Measurements from ENCODE around the gene CPT1B.

DNA sequence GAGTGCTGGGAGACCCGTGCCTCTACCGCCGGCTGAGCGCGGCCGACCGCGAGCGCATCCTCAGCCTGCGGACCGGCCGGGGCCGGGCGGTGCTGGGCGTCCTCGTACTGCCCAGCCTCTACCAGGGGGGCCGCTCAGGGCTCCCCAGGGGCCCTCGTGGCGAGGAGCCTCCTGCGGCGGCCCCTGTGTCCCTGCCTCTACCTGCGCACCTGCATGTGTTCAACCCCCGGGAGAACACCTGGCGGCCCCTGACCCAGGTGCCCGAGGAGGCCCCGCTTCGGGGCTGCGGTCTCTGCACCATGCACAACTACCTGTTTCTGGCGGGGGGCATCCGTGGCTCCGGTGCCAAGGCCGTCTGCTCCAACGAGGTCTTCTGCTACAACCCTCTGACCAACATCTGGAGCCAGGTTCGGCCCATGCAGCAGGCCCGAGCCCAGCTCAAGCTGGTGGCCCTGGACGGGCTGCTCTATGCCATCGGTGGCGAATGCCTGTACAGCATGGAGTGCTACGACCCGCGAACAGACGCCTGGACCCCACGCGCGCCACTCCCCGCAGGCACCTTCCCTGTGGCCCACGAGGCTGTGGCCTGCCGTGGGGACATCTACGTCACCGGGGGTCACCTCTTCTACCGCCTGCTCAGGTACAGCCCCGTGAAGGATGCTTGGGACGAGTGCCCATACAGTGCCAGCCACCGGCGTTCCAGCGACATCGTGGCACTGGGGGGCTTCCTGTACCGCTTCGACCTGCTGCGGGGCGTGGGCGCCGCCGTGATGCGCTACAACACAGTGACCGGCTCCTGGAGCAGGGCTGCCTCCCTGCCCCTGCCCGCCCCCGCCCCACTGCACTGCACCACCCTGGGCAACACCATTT lies 29.1 kb downstream of the CPT1B start:
- TF ChIP-seq, protein P1, sequence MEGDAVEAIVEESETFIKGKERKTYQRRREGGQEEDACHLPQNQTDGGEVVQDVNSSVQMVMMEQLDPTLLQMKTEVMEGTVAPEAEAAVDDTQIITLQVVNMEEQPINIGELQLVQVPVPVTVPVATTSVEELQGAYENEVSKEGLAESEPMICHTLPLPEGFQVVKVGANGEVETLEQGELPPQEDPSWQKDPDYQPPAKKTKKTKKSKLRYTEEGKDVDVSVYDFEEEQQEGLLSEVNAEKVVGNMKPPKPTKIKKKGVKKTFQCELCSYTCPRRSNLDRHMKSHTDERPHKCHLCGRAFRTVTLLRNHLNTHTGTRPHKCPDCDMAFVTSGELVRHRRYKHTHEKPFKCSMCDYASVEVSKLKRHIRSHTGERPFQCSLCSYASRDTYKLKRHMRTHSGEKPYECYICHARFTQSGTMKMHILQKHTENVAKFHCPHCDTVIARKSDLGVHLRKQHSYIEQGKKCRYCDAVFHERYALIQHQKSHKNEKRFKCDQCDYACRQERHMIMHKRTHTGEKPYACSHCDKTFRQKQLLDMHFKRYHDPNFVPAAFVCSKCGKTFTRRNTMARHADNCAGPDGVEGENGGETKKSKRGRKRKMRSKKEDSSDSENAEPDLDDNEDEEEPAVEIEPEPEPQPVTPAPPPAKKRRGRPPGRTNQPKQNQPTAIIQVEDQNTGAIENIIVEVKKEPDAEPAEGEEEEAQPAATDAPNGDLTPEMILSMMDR (conservative IDR thresholded peaks at IDR 0.05 in 1 of 2, IDR thresholded peaks at IDR 0.05 in 1 of 2; ENCODE audit: extremely low read depth in 1 of 2, insufficient read depth in 1 of 2, low read depth in 1 of 2, low read length in 2 of 2) = no peak
- no peak for TF ChIP-seq EZH2 (IDR thresholded peaks at IDR 0.05; ENCODE audit: borderline replicate concordance, low read length)
